GM21528 (cell line): ENCODE results near the gene SMIM24.
"Not testable (repeated sequence)": the region's sequence is repeated elsewhere in the genome, so short reads cannot be mapped to it uniquely, and the experiment has no call there.

ENCODE experiments used
- ATAC-seq: cut with Tn5 transposase; IDR thresholded peaks from one replicate; pipeline ENCODE4 v1.9.1; 2021; ENCODE audit warnings: mild to moderate bottlenecking, moderate library complexity; ENCODE audit not compliant: unreplicated experiment, low FRiP score

Gene SMIM24

GRCh38 chr19:3515891-3516422 is 35.6 kb upstream of the SMIM24 start:
- no peak for ATAC-seq

GRCh38 chr19:3514930-3515329 is 34.6 kb upstream of the SMIM24 start:
- ATAC-seq, result no peak

GRCh38 chr19:3513229-3514140 is 33.2 kb upstream of the SMIM24 start:
- no peak for ATAC-seq

GRCh38 chr19:3512562-3513228 is 32.4 kb upstream of the SMIM24 start:
- ATAC-seq, result no peak

GRCh38 chr19:3511506-3512251 is 31.4 kb upstream of the SMIM24 start:
- ATAC-seq, result no peak

- no peak for ATAC-seq
Measured at GRCh38 chr19:3510727-3511126, 30.4 kb upstream of the SMIM24 start.

GRCh38 chr19:3509566-3509989 is 29.3 kb upstream of the SMIM24 start:
- ATAC-seq, result no peak

- no peak for ATAC-seq
Measured at GRCh38 chr19:3508771-3509535, 28.6 kb upstream of the SMIM24 start.

GRCh38 chr19:3508121-3508661 is 27.9 kb upstream of the SMIM24 start:
- ATAC-seq, result not testable (repeated sequence)

- no peak for ATAC-seq
Measured at GRCh38 chr19:3507371-3508120, 27.2 kb upstream of the SMIM24 start.

- peak; percentile 21 for ATAC-seq
Measured at GRCh38 chr19:3506384-3507340, 26.3 kb upstream of the SMIM24 start.

- ATAC-seq, result peak; percentile 80
Measured at GRCh38 chr19:3505598-3506383, 25.5 kb upstream of the SMIM24 start, which contains the start of gene FZR1. Gene FZR1 (plus strand): TSS chr19:3506311. CDS start chr19:3522990, 16,679 bp downstream.

GRCh38 chr19:3504735-3505134 is 24.4 kb upstream of the SMIM24 start:
- ATAC-seq, result no peak

GRCh38 chr19:3503036-3503572 is 22.8 kb upstream of the SMIM24 start:
- no peak for ATAC-seq

- ATAC-seq, result no peak
Measured at GRCh38 chr19:3501780-3502179, 21.5 kb upstream of the SMIM24 start.

- peak; percentile 78 for ATAC-seq
Measured at GRCh38 chr19:3500429-3501101, 20.2 kb upstream of the SMIM24 start, which contains the start of gene DOHH. Gene DOHH (minus strand): TSS chr19:3500674. CDS start chr19:3496814, 3,860 bp downstream.
